Left lung (tissue), 14 donors: Measurements from ENCODE around the gene CYFIP2. TPM values are rescaled to one million over a fixed set of nuclear protein-coding genes. Genes with fewer than 3 reads are reported as not detected.

Experiments
- ATAC-seq: fragments of 200-7000 bp; cut with Tn5 transposase; one replicate; pipeline ENCODE4 v1.9.1; 2020; ENCODE audit warnings: moderate library complexity
- DNase-seq, 4 donors: peaks; one replicate each; pipeline ENCODE4 v3.0.0-alpha.2; 2013 to 2020
- H3K27ac ChIP-seq, 2 donors: fragments of 200-600 bp; sonication (generic) in 1 of 2; one replicate each; pipeline versions ENCODE4 v1.5.0 to v1.8.0; 2020 to 2021
- H3K27me3 ChIP-seq, 2 donors: fragments of 200-600 bp; sonication (generic) in 1 of 2; one replicate each; pipeline versions ENCODE4 v1.5.0 to v1.8.0; 2020 to 2021
- H3K36me3 ChIP-seq, 2 donors: fragments of 200-600 bp; sonication (generic) in 1 of 2; one replicate each; pipeline versions ENCODE4 v1.5.0 to v1.8.0; 2020 to 2021
- H3K4me1 ChIP-seq, 2 donors: fragments of 200-600 bp; one replicate each; pipeline ENCODE4 v1.8.0; 2021
- H3K4me3 ChIP-seq, 2 donors: fragments of 200-600 bp; sonication (generic) in 1 of 2; one replicate each; pipeline versions ENCODE4 v1.5.0 to v1.8.0; 2020 to 2021; ENCODE audit warnings: mild to moderate bottlenecking in 1 of 2
- H3K9me3 ChIP-seq, 2 donors: fragments of 200-600 bp; sonication (generic) in 1 of 2; one replicate each; pipeline versions ENCODE4 v1.5.0 to v1.8.0; 2020 to 2021
- intact Hi-C, 2 donors: fragments of 100-400 bp; cut with DNase I; formaldehyde crosslinking; loops; one replicate each; pipeline versions ENCODE4 v1.11.2 to v1.14.2; 2022
- long read RNA-seq, 12 donors: library from polyadenylated mRNA in 2 of 12; unstranded in 2 of 12; transcript quantifications; one replicate each; pipeline ENCODE4 v2.0.0 and lab custom pipeline, GENCODE V29; 2019 to 2026
- polyA plus RNA-seq, 6 donors: library from polyadenylated mRNA; unstranded; fragments of 120-200 nt; gene quantifications; one replicate each; pipeline ENCODE4 v1.2.1, GENCODE V29; 2013; ENCODE audit not compliant: insufficient read length in 6 of 6
- total RNA-seq, 2 donors: library from RNA; stranded (reverse); fragmentation: NEBNext Ultra II Directional; extraction: Animal tissue kit (Norgen Biotek cat#: 25700); gene quantifications; one replicate each; pipeline ENCODE4 v1.2.1, GENCODE V29; 2021
- TF ChIP-seq, protein P1 (sequence below), 2 donors: fragments of 200-600 bp; sonication (generic) in 1 of 2; IDR thresholded peaks; one replicate each; pipeline versions ENCODE4 v1.5.0 to v1.8.0; 2021; ENCODE audit warnings: antibody characterized with exemption in 2 of 2
- donor health status: DM: no; HTN: yes; CAD: no.
- donor health status: DM: no; HTN: no; CAD: no.

The CYFIP2 gene
- total RNA-seq, result 10 to 100 TPM; 48.7 to 63.4 TPM
- polyA plus RNA-seq, result 10 to 100 TPM; 25.6 to 31.4 (median 30.8) TPM
- long read RNA-seq, donor 1, partial matches to known transcripts, result 0 of 1 reads
- long read RNA-seq, donor 1, other reads (novel, unspliced or antisense), result 0 of 1 reads
- long read RNA-seq, donor 2, partial matches to known transcripts, result 8 of 8 reads
- long read RNA-seq, donor 2, other reads (novel, unspliced or antisense), result 0 of 8 reads
- long read RNA-seq, donor 3, partial matches to known transcripts, result 0 of 1 reads
- long read RNA-seq, donor 3, other reads (novel, unspliced or antisense), result 0 of 1 reads
- long read RNA-seq, donor 4, full-length matches to known transcripts, result 4 of 5 reads
- long read RNA-seq, donor 4, partial matches to known transcripts, result 1 of 5 reads
- long read RNA-seq, donor 4, other reads (novel, unspliced or antisense), result 0 of 5 reads
- long read RNA-seq, donor 5, result 0 reads
- long read RNA-seq, donor 6, result 0 reads
- long read RNA-seq, donor 7, full-length matches to known transcripts, result 1 of 1 reads
- long read RNA-seq, donor 7, partial matches to known transcripts, result 0 of 1 reads
- long read RNA-seq, donor 7, other reads (novel, unspliced or antisense), result 0 of 1 reads
- long read RNA-seq, donor 8, full-length matches to known transcripts, result 3 of 3 reads
- long read RNA-seq, donor 8, partial matches to known transcripts, result 0 of 3 reads
- long read RNA-seq, donor 8, other reads (novel, unspliced or antisense), result 0 of 3 reads
- long read RNA-seq, donor 9, result 0 reads
- long read RNA-seq, donor 10, transcript CYFIP2-215 (4 exons, 916 nt), result major isoform, 5 of 8 reads
- long read RNA-seq, donor 10, partial matches to known transcripts, result 2 of 8 reads
- long read RNA-seq, donor 10, other reads (novel, unspliced or antisense), result 1 of 8 reads
- long read RNA-seq, donor 11, full-length matches to known transcripts, result 15 of 26 reads
- long read RNA-seq, donor 11, partial matches to known transcripts, result 11 of 26 reads
- long read RNA-seq, donor 11, other reads (novel, unspliced or antisense), result 0 of 26 reads
- long read RNA-seq, donor 12, result 0 reads

DNA sequence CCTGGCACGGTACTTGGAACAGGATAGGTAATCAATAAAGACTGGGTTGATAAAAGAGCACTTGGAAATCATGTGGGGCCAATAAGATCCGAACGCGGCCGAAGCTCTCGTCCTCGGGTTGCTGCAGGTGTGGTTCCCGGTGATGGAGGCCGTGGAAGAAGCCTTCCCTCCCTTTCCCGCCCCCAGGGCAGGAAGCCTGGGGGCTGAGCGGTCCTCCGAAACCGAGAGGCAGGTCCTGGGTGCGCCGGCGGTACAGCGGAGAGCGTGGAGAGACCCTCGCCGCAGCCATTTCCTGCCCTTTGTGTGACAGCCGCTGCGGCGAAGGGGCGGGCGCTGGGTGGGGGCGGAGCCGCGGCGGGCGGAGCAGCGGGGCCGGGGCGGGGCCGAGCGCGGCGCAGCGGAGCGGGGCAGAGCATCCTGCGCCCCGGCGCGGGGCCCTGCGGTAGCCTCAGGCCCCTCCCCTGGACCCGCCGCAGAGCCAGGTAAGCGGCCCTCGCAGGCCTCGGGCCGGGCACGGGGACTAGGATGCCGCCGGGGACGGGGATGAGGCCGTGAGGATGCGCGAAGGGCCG, at the start of gene CYFIP2:
Gene CYFIP2, plus strand, starts transcription at position 410 of the 572 bp plus-strand sequence. CDS start 19,239 bp downstream, outside the sequence.
- Histone ChIP-seq H3K4me1 (peaks cover 9 to 65% of the 10 kb centered on the region in 2 donors), H3K4me3 (peak within 1 kb of the TSS; percentile 58 to 73), H3K27me3 (peaks cover 0 to 14% of the 10 kb centered on the region in 2 donors), H3K9me3 (no peaks in the 10 kb centered on the region), H3K36me3 (no peaks in the 10 kb centered on the region), H3K27ac (peak within 1 kb of the TSS; percentile 67 to 89)
- TF ChIP-seq, protein P1, sequence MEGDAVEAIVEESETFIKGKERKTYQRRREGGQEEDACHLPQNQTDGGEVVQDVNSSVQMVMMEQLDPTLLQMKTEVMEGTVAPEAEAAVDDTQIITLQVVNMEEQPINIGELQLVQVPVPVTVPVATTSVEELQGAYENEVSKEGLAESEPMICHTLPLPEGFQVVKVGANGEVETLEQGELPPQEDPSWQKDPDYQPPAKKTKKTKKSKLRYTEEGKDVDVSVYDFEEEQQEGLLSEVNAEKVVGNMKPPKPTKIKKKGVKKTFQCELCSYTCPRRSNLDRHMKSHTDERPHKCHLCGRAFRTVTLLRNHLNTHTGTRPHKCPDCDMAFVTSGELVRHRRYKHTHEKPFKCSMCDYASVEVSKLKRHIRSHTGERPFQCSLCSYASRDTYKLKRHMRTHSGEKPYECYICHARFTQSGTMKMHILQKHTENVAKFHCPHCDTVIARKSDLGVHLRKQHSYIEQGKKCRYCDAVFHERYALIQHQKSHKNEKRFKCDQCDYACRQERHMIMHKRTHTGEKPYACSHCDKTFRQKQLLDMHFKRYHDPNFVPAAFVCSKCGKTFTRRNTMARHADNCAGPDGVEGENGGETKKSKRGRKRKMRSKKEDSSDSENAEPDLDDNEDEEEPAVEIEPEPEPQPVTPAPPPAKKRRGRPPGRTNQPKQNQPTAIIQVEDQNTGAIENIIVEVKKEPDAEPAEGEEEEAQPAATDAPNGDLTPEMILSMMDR (IDR thresholded peaks at IDR 0.05), result no peak
- intact Hi-C loops, result no loop called here
- ATAC-seq (peak; percentile 86), DNase-seq (peak; percentile 38 to 95 (median 71))

DNA sequence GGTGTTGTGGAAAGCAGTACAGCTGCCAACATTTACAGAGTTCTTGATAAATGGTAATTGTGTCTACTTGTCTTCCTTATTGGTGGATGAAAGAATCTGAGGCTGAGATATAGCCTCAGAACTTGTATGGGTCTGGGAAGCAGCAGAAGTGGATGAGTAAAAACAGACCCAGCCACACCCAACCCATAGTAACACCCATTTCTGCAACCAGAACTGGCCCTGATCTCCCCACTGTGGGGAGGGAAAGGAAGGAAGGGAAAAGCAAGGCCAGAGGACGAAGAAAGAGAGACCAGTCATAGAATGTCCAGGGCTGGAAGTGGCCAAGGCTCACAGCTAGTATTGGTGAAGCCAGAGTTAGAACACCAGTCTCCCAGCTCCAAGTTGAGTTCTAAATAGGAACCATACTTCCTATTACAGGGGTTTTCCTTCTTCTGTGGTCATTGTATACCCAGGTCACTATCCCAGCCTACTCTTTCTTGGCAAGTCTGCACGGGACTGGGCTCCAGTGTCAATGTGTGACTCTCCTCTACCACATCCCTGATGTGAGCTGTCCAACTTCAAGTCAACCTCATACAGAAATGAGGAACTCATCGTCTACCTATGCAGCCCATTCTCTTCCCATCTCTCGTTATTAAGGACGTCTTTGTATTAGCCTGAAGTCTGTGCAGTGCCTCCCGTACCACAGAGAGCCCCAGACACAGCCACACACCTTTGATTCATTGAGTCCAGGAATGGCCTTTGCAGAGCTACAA, 49.4 kb upstream of the CYFIP2 start:
- Histone ChIP-seq H3K27ac (no peak overlapping the region), H3K4me3 (no peak overlapping the region), H3K36me3 (no peaks in the 10 kb centered on the region), H3K27me3 (no peaks in the 10 kb centered on the region), H3K9me3 (no peaks in the 10 kb centered on the region), H3K4me1 (no peaks in the 10 kb centered on the region)
- TF ChIP-seq, protein P1 (IDR thresholded peaks at IDR 0.05), result no peak
- no peak for DNase-seq
- intact Hi-C loops, result no loop called here
- ATAC-seq, result no peak

DNA sequence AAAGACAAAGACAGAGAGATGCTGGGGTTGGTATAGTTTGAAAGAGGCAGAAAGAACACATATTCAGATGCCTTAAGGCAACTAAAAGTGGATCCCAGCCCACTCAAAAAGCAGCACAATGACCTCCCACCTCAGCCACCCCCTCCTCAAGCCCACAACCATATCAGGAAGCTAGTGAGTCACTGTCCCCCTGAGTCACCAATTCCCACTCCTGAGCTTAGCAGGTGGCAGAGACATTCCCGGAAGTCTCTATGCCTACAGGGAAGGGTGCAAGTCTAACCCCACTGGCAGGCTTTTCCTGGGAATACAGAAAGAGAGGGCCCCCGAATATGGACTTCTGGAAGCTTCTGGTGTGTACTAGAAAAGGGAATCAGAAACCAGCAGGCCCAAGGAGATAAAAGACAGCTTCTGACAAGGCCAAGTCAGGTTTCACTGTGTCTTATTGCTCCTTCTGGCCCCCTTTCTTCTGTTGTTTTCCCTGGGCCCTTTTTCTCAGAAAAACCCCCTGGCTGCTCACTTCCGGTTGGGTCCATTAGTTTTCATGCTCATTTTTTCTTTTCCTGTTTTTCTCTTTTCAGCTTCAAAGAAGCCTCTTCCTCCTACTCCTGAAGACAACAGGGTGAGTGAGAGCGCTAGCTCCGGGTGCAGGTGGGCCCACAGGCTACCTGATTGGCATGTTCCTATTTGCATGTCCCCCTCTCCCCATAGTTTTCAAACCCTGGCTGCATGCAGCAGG, 48.5 kb upstream of the CYFIP2 start:
- Histone ChIP-seq H3K27me3 (no peaks in the 10 kb centered on the region), H3K4me3 (no peak overlapping the region), H3K4me1 (no peaks in the 10 kb centered on the region), H3K36me3 (no peaks in the 10 kb centered on the region), H3K27ac (no peak overlapping the region), H3K9me3 (no peaks in the 10 kb centered on the region)
- no peak for ATAC-seq
- DNase-seq, result no peak
- TF ChIP-seq, protein P1 (IDR thresholded peaks at IDR 0.05), result no peak
- intact Hi-C loops, result no loop called here

DNA sequence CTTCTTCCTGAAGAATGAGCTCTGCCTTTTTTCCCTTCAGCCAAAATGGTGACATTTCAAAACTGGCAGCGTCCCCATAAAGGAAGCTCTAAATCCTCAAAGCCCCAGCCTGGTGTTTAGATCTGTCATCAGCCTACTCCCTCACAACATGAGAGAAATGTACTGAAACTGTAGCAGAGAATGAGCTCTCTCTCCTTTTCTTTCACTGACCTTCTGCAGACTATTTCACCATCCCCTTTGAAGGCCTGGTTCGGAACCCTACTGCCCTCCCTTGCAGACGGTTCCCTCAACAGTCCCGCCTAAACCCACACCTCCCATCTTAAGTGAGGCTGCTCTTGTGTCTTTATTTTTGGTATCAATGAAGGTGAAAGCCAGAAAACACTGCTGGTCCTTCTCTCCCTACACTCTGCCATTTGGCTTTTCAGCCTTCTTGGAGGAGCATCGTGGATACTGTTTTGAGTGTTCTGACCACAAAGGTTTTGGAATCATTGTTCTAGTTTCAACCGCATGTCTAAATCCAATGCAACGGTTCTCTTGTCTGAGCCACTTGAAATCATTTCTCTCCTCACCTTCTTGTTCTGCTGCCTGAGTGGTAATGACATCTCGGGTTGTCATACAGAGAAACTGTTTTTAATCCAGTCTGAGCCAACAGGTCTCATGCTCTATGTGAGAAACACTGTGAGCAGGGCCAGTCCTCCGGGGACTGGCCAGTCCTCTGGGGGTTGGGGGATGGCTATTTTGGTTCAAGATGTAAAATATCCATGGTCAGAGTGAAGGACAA, 46.2 kb upstream of the CYFIP2 start:
- H3K4me1 ChIP-seq, result no peaks in the 10 kb centered on the region
- ATAC-seq (peak; percentile 56), DNase-seq (no peak)
- no peaks in the 10 kb centered on the region for H3K27me3 ChIP-seq
- no peak overlapping the region for H3K4me3 ChIP-seq
- TF ChIP-seq, protein P1 (IDR thresholded peaks at IDR 0.05), result no peak
- H3K9me3 ChIP-seq, result no peaks in the 10 kb centered on the region
- H3K27ac ChIP-seq, result no peak overlapping the region
- intact Hi-C loops, result no loop called here
- H3K36me3 ChIP-seq, result no peaks in the 10 kb centered on the region
